Suprapubic skin (tissue), 4 donors: ENCODE results near the gene TXNL4A. TPM values are rescaled to one million over a fixed set of nuclear protein-coding genes. Genes with fewer than 3 reads are reported as not detected.
A peak's percentile ranks its signal among the peaks of the same experiment; 100 is the strongest.

ENCODE experiments used
- DNase-seq, 2 donors: peaks; one replicate each; pipeline ENCODE4 v3.0.0-alpha.2; 2019; ENCODE audit warnings: low spot score in 2 of 2
- H3K27ac ChIP-seq: fragments of 200-600 bp; sonication (generic); one replicate; pipeline ENCODE4 v1.5.1; 2019
- H3K27me3 ChIP-seq: fragments of 200-600 bp; sonication (generic); one replicate; pipeline ENCODE4 v1.5.1; 2019
- H3K36me3 ChIP-seq: fragments of 200-600 bp; sonication (generic); one replicate; pipeline ENCODE4 v1.5.1; 2019
- H3K4me1 ChIP-seq: fragments of 200-600 bp; sonication (generic); one replicate; pipeline ENCODE4 v1.5.1; 2019
- H3K4me3 ChIP-seq: fragments of 200-600 bp; sonication (generic); one replicate; pipeline ENCODE4 v1.5.1; 2019; ENCODE audit warnings: mild to moderate bottlenecking
- H3K9me3 ChIP-seq: fragments of 200-600 bp; sonication (generic); one replicate; pipeline ENCODE4 v1.5.1; 2019
- EP300 ChIP-seq: sonication (generic); formaldehyde crosslinking; IDR thresholded peaks from one replicate; pipeline ENCODE4 v1.6.1; 2017; ENCODE audit warnings: antibody characterized with exemption
- POLR2A ChIP-seq, 2 donors: fragments of 450-650 bp; IDR thresholded peaks; one replicate each; pipeline ENCODE4 v1.6.1; 2017; ENCODE audit warnings: antibody characterized with exemption in 2 of 2, mild to moderate bottlenecking in 2 of 2, moderate library complexity in 2 of 2
- POLR2AphosphoS5 ChIP-seq, 3 donors: sonication (generic); formaldehyde crosslinking; IDR thresholded peaks; one replicate each; pipeline ENCODE4 v1.6.1; 2017; ENCODE audit warnings: antibody characterized with exemption in 3 of 3
- WGBS: methylation state at CpG from one replicate; pipeline ENCODE4 v1.1.5; 2018; 5-methylcytosine and 5-hydroxymethylcytosine counted together
- total RNA-seq, 4 donors: library from RNA; depleted of rRNA; stranded (reverse); fragments of >200 nt; gene quantifications; one replicate each; pipeline ENCODE4 v1.1.0, GENCODE V29; 2016
- TF ChIP-seq, protein P1 (sequence below), 2 donors: fragments of 200-600 bp in 1 of 2; fragments of 450-650 bp in 1 of 2; sonication (generic) in 1 of 2; IDR thresholded peaks; one replicate each; pipeline ENCODE4 v1.5.1; 2016 to 2019; ENCODE audit warnings: antibody characterized with exemption in 2 of 2, mild to moderate bottlenecking in 1 of 2, moderate library complexity in 1 of 2

TXNL4A gene
- total RNA-seq, 4 donors from 2014 or later = 20.6 to 35.0 (median 24.6) TPM

DNA sequence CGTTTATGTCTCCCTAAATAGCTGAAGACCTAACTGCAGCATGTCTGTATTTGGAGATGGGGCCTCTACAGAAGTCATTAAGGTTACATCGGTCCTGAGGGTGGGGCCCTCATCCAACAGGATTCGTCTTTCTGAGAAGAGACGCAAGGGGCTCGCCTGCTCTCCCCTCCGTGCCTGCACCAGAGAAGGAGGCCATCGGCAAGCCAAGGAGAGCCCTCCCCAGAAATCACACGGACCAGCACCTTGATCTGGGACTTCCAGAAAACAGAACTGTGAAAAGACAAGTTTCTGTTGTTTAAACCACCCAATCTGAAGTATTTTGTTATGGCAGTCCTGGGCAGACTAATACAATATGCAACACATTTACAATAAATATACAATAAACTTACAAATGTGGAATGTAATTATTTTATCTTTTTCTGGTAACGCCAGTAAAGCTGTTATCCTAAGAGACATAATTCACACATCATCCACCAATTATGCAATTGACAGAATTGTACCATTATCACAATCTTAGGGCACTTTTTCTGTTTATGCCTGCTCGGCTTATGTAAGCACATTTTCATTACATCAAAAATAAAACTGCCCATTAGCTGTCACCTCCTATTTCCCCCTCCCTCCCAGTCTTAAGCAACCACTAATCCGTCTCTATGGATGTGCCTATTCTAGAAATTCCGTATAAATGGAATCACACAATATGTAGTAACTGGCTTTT, 17.8 kb downstream of the TXNL4A start:
- peaks cover 2% of the 10 kb centered on the region for H3K4me1 ChIP-seq
- H3K36me3 ChIP-seq = peaks cover 50% of the 10 kb centered on the region
- 87% methylated on average over 12 of the region's 12 CpGs for WGBS
- H3K27me3 ChIP-seq = no peaks in the 10 kb centered on the region
- TF ChIP-seq, protein P1, sequence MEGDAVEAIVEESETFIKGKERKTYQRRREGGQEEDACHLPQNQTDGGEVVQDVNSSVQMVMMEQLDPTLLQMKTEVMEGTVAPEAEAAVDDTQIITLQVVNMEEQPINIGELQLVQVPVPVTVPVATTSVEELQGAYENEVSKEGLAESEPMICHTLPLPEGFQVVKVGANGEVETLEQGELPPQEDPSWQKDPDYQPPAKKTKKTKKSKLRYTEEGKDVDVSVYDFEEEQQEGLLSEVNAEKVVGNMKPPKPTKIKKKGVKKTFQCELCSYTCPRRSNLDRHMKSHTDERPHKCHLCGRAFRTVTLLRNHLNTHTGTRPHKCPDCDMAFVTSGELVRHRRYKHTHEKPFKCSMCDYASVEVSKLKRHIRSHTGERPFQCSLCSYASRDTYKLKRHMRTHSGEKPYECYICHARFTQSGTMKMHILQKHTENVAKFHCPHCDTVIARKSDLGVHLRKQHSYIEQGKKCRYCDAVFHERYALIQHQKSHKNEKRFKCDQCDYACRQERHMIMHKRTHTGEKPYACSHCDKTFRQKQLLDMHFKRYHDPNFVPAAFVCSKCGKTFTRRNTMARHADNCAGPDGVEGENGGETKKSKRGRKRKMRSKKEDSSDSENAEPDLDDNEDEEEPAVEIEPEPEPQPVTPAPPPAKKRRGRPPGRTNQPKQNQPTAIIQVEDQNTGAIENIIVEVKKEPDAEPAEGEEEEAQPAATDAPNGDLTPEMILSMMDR (IDR thresholded peaks at IDR 0.05) = no peak
- no peak for TF ChIP-seq POLR2AphosphoS5 (IDR thresholded peaks at IDR 0.05)
- no peak for TF ChIP-seq POLR2A (IDR thresholded peaks at IDR 0.05)
- TF ChIP-seq EP300 = no peak
- H3K27ac ChIP-seq = no peak overlapping the region
- no peaks in the 10 kb centered on the region for H3K9me3 ChIP-seq
- no peak overlapping the region for H3K4me3 ChIP-seq
- DNase-seq = no peak

DNA sequence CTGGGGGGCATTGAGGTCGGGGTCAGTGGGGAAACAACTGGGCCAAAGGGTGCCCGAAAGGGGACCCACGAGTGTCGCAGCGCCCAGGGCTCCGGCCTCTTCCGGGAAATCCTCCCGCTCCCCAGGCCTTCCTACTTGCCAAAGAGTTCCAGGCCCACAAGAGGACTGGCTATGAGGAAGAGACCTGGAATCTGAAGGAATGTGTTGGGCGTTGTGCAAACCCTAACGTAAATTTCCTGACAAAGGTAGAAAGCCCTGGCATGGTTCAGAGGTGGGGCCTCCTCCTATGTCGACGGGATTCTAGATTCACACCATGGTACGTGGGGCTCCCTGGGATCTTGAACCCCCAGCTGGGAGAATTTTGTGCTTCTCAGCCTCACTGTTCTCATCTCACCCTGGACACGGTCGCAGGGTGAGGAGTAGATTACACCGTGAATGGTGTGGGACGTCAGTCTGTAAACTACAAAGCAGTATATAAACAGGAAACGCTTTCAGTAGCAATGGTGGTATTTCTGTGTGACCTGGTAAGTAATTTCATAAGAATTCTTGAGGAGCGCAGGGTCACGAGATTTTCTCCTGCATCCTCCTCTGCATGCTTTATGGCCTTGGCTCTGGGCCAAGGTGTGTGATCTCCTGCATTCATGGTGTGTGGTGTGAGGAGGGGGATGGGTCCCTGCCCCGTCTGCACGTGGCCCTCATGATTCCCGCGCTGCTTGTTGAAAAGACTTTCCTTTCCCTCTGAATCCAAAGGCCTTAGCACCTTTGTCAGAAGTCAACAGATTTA, 23.1 kb downstream of the TXNL4A start:
- peaks cover 42% of the 10 kb centered on the region for H3K4me1 ChIP-seq
- no peaks in the 10 kb centered on the region for H3K27me3 ChIP-seq
- no peaks in the 10 kb centered on the region for H3K9me3 ChIP-seq
- TF ChIP-seq EP300 = no peak
- TF ChIP-seq POLR2AphosphoS5 (IDR thresholded peaks at IDR 0.05) = no peak
- no peak for TF ChIP-seq POLR2A (IDR thresholded peaks at IDR 0.05)
- TF ChIP-seq, protein P1 (IDR thresholded peaks at IDR 0.05) = no peak
- DNase-seq = no peak
- peaks cover 16% of the 10 kb centered on the region for H3K36me3 ChIP-seq
- WGBS = 5% methylated on average over 23 of the region's 24 CpGs
- peak overlapping the region; percentile 85 for H3K27ac ChIP-seq
- H3K4me3 ChIP-seq = peak overlapping the region; percentile 69

DNA sequence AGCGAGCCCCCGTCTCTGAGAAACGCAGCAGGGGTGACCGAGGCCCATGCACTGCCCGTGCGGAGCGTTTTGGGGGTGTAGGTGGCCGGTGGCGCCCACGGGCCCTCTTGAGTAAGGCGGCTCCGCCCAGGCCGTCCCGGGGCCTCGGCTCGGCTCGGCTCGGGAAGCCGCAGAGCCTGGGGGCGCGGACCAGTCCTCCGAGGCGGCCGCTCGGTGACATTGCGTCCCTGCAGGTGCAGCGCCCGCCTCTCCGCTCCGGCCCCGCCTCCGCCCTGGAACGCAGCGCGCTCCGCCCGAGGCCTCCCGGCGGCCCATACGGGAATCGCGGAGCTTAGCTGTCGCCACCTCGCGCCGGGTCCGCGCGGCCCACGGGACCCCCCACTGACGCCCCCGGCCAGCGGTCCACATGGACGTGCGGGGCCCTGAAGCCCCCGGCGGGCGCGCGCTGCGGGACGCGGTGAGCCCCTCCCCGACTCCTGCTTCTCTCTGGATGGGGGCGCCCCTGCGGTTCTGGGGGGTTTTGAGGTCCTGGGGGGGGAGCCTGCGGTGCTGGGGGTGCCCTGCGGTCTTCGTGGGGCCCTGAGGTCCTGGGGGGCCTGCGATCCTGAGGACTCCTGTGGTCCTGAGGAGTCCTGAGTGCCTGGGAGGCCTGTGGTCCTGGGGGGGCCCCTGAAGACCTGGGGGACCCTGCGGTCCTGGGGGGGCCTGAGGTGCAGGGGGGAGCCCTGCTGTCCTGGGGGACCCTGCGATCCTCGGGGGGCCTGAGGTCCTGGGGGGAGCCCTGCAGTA, 23.8 kb downstream of the TXNL4A start, which contains the start of gene HSBP1L1:
TSS of gene HSBP1L1 (plus strand) at position 314 of the 789 bp plus-strand sequence. CDS start at position 407, 93 bp downstream.
- peaks cover 10% of the 10 kb centered on the region for H3K36me3 ChIP-seq
- 0% methylated on average over 1 of the region's 73 CpGs for WGBS
- peak in 1 of 2 donors; percentile 80 for DNase-seq
- TF ChIP-seq POLR2A (IDR thresholded peaks at IDR 0.05) (no peak), POLR2AphosphoS5 (IDR thresholded peaks at IDR 0.05) (no peak), EP300 (no peak)
- TF ChIP-seq, protein P1 (IDR thresholded peaks at IDR 0.05) = peak in 1 of 2 donors; percentile 34
- no peaks in the 10 kb centered on the region for H3K27me3 ChIP-seq
- H3K4me1 ChIP-seq = peaks cover 48% of the 10 kb centered on the region
- peak within 1 kb of the TSS; percentile 85 for H3K27ac ChIP-seq
- no peaks in the 10 kb centered on the region for H3K9me3 ChIP-seq
- H3K4me3 ChIP-seq = peak within 1 kb of the TSS; percentile 69

DNA sequence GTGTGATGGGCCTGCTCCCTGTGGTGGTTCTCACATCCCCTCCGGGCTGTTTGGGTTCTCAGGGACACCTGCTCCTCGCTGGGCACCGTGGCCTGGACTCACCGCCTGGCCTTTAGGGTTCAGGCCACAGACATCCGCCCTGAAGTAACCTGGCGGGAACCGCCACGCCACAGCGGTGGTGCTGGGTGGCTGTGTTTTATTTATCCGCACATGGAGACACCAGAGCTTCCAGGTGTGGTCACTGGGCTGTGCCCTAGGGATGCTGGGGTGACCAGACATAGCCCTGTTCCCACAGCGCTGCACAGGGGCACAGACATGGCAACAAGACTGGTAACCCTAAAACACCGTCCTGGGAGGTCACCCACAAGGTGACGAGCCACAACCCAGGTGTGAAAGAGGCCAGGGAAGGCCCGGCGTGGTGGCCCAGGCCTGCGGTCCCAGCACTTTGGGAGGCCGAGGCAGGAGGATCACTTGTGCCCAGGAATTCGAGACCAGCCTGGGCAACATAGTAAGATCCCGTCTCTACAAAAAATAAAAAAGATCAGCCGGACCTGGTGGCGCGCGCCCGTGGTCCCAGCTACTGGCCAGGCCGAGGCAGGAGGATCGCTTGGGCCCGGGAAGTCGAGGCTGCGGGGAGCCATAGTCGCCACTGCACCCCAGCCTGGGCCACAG, 24.6 kb downstream of the TXNL4A start:
- Histone ChIP-seq H3K4me1 (peaks cover 49% of the 10 kb centered on the region), H3K27ac (peak overlapping the region; percentile 85), H3K9me3 (no peaks in the 10 kb centered on the region), H3K27me3 (no peaks in the 10 kb centered on the region), H3K4me3 (peak overlapping the region; percentile 69), H3K36me3 (peaks cover 10% of the 10 kb centered on the region)
- TF ChIP-seq EP300 (no peak), POLR2AphosphoS5 (IDR thresholded peaks at IDR 0.05) (no peak), POLR2A (IDR thresholded peaks at IDR 0.05) (no peak)
- TF ChIP-seq, protein P1 (IDR thresholded peaks at IDR 0.05) = no peak
- no peak for DNase-seq
- WGBS = 85% methylated on average over 29 of the region's 30 CpGs
